SJSA1 (cell line): ENCODE data around the gene ANKRD16. TPM values are rescaled to one million over a fixed set of nuclear protein-coding genes. Genes with fewer than 3 reads are reported as not detected.
"Not testable (repeated sequence)": the region's sequence is repeated elsewhere in the genome, so short reads cannot be mapped to it uniquely, and the experiment has no call there.

Source experiments
- DNase-seq, 2 experiments: peaks; one replicate each; pipeline ENCODE4 v3.0.0-alpha.2; 2015 to 2020; ENCODE audit warnings: low spot score in 2 of 2, low read depth in 1 of 2
- H3K27ac ChIP-seq: fragments of 250-450 bp; sonication (Bioruptor Pico); 2 replicates; pipeline ENCODE4 v1.5.1; 2020; ENCODE audit warnings: mild to moderate bottlenecking, moderate library complexity
- H3K27me3 ChIP-seq: fragments of 250-450 bp; sonication (Bioruptor Pico); replicated peaks from 2 replicates; pipeline ENCODE4 v1.5.1; 2020; ENCODE audit warnings: mild to moderate bottlenecking, moderate library complexity
- H3K36me3 ChIP-seq: fragments of 250-450 bp; sonication (Bioruptor Pico); 2 replicates; pipeline ENCODE4 v1.5.1; 2020; ENCODE audit warnings: mild to moderate bottlenecking
- H3K4me1 ChIP-seq: fragments of 250-450 bp; sonication (Bioruptor Pico); replicated peaks from 2 replicates; pipeline ENCODE4 v1.6.1; 2021; ENCODE audit warnings: mild to moderate bottlenecking
- H3K4me3 ChIP-seq: fragments of 250-450 bp; sonication (Bioruptor Pico); 2 replicates; pipeline ENCODE4 v1.5.1; 2020; ENCODE audit warnings: mild to moderate bottlenecking
- H3K9me3 ChIP-seq: fragments of 250-450 bp; sonication (Bioruptor Pico); replicated peaks from 2 replicates; pipeline ENCODE4 v1.5.1; 2020; ENCODE audit warnings: mild to moderate bottlenecking
- total RNA-seq: library from RNA; depleted of rRNA; stranded (reverse); fragments of >200 nt; shearing (Covaris generic); gene quantifications from 2 replicates; pipeline ENCODE4 v1.2.3, GENCODE V29; 2014

Gene ANKRD16
- total RNA-seq, 1 experiment from 2014 or later, result 7.7 TPM

GRCh38 chr10:5915451-5915850 lies 25.8 kb upstream of the ANKRD16 start:
- no peak overlapping the region for H3K27ac ChIP-seq
- DNase-seq, result no peak
- no peaks in the 10 kb centered on the region for H3K9me3 ChIP-seq
- no peaks in the 10 kb centered on the region for H3K27me3 ChIP-seq
- H3K36me3 ChIP-seq, result peaks cover 86% of the 10 kb centered on the region
- no peaks in the 10 kb centered on the region for H3K4me1 ChIP-seq
- no peak overlapping the region for H3K4me3 ChIP-seq

- H3K27ac ChIP-seq, result no peak overlapping the region
- no peaks in the 10 kb centered on the region for H3K9me3 ChIP-seq
- H3K27me3 ChIP-seq, result no peaks in the 10 kb centered on the region
- no peak overlapping the region for H3K4me3 ChIP-seq
- peaks cover 89% of the 10 kb centered on the region for H3K36me3 ChIP-seq
- no peak for DNase-seq
- no peaks in the 10 kb centered on the region for H3K4me1 ChIP-seq
Observed at GRCh38 chr10:5913736-5914135, 24.0 kb upstream of the ANKRD16 start.

DNA sequence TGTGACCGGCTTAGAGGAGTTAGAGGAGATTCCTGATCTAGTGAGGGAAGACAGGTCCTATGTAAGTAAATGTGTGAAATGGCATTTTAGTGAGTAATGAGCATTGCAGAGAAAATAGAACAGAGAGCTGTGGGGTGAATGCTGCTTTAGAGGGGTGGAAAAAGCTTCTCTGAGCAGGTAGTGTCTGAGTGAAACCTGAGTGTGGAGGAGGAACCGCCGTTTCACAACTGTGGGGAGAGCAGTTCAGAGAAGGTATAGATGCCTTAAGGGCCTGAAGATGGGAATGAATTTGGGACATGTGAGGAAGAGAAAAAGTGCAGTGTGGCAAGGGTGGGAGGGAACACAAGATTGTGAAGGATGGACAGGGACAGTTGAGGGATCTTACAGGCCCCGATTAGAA lies 22.0 kb upstream of the ANKRD16 start:
- no peak overlapping the region for H3K27ac ChIP-seq
- H3K4me1 ChIP-seq, result no peaks in the 10 kb centered on the region
- H3K36me3 ChIP-seq, result peaks cover 85% of the 10 kb centered on the region
- no peak for DNase-seq
- H3K9me3 ChIP-seq, result no peaks in the 10 kb centered on the region
- no peak overlapping the region for H3K4me3 ChIP-seq
- no peaks in the 10 kb centered on the region for H3K27me3 ChIP-seq

- Histone ChIP-seq H3K4me1 (no peaks in the 10 kb centered on the region), H3K4me3 (no peak overlapping the region), H3K27ac (no peak overlapping the region), H3K36me3 (peaks cover 86% of the 10 kb centered on the region), H3K27me3 (no peaks in the 10 kb centered on the region), H3K9me3 (no peaks in the 10 kb centered on the region)
- no peak for DNase-seq
Observed at GRCh38 chr10:5910323-5911100, 20.8 kb upstream of the ANKRD16 start.

GRCh38 chr10:5908676-5909075 lies 19.0 kb upstream of the ANKRD16 start:
- H3K4me1 ChIP-seq, DNase-seq, H3K9me3 ChIP-seq, H3K4me3 ChIP-seq, H3K27ac ChIP-seq, H3K27me3 ChIP-seq: not testable (repeated sequence)
- peaks cover 68% of the 10 kb centered on the region for H3K36me3 ChIP-seq

GRCh38 chr10:5906651-5907050 lies 17.0 kb upstream of the ANKRD16 start:
- Histone ChIP-seq H3K36me3 (peaks cover 52% of the 10 kb centered on the region), H3K27me3 (no peaks in the 10 kb centered on the region), H3K27ac (no peak overlapping the region), H3K9me3 (no peaks in the 10 kb centered on the region), H3K4me1 (no peaks in the 10 kb centered on the region), H3K4me3 (no peak overlapping the region)
- DNase-seq, result no peak

GRCh38 chr10:5905854-5906507 lies 16.3 kb upstream of the ANKRD16 start:
- no peaks in the 10 kb centered on the region for H3K4me1 ChIP-seq
- no peaks in the 10 kb centered on the region for H3K9me3 ChIP-seq
- H3K27me3 ChIP-seq, result no peaks in the 10 kb centered on the region
- DNase-seq, result no peak
- no peak overlapping the region for H3K4me3 ChIP-seq
- H3K36me3 ChIP-seq, result peaks cover 45% of the 10 kb centered on the region
- H3K27ac ChIP-seq, result no peak overlapping the region

DNA sequence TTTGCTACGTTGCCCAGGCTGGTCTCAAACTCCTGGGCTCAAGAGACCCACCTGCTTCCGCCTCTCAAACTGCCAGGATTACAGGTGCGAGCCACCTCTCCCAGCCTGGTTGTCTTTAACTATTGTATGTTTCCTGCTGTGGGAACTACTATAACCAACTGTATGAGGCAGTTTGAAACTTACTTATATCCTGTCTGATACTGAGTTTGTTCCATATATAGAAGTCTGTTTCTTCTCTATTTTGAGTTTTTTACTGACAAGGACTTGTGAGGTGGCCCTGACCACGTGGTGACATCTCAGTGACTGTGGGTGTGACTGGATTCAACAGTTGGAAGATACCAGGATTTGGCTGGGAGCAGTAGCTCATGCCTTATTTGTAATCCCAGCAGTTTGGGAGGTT lies 14.5 kb upstream of the ANKRD16 start:
- DNase-seq, result no peak
- H3K27ac ChIP-seq, result no peak overlapping the region
- H3K27me3 ChIP-seq, result no peaks in the 10 kb centered on the region
- H3K4me1 ChIP-seq, result no peaks in the 10 kb centered on the region
- no peak overlapping the region for H3K4me3 ChIP-seq
- peaks cover 28% of the 10 kb centered on the region for H3K36me3 ChIP-seq
- H3K9me3 ChIP-seq, result no peaks in the 10 kb centered on the region

GRCh38 chr10:5903563-5903962 lies 13.9 kb upstream of the ANKRD16 start:
- H3K9me3 ChIP-seq, result no peaks in the 10 kb centered on the region
- H3K36me3 ChIP-seq, result peaks cover 21% of the 10 kb centered on the region
- DNase-seq, result no peak
- no peaks in the 10 kb centered on the region for H3K4me1 ChIP-seq
- H3K27ac ChIP-seq, result no peak overlapping the region
- no peak overlapping the region for H3K4me3 ChIP-seq
- H3K27me3 ChIP-seq, result no peaks in the 10 kb centered on the region

GRCh38 chr10:5902511-5903274 lies 13.0 kb upstream of the ANKRD16 start:
- no peak for DNase-seq
- no peaks in the 10 kb centered on the region for H3K9me3 ChIP-seq
- peaks cover 19% of the 10 kb centered on the region for H3K36me3 ChIP-seq
- no peaks in the 10 kb centered on the region for H3K4me1 ChIP-seq
- H3K4me3 ChIP-seq, result no peak overlapping the region
- H3K27me3 ChIP-seq, result no peaks in the 10 kb centered on the region
- no peak overlapping the region for H3K27ac ChIP-seq

- Histone ChIP-seq H3K27ac (no peak overlapping the region), H3K27me3 (no peaks in the 10 kb centered on the region), H3K4me1 (no peaks in the 10 kb centered on the region)
Observed at GRCh38 chr10:5900247-5900646, 10.6 kb upstream of the ANKRD16 start.

DNA sequence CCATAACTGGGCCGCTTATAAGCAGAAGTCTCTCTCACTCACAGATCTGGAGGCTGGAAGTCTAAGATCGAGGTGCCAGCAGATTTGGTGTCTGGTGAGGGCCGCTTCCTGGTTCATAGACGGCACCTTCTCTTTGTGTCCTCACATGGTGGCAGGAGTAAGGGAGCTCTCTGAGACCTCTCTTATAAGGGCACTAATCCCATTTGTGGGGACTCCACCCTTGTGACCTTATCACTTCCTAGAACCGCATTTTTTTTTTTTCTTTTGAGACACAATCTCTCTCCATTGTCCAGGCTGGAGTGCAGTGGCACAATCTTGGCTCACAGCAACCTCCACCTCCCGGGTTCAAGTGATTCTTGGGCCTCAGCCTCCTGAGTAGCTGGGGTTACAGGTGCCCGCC lies 8.5 kb upstream of the ANKRD16 start:
- DNase-seq, result no peak
- H3K36me3 ChIP-seq, result peaks cover 47% of the 10 kb centered on the region

More at GRCh38 chr10:5900247-5900646, 10.6 kb upstream of the ANKRD16 start:
- no peak overlapping the region for H3K4me3 ChIP-seq
- H3K36me3 ChIP-seq, result peaks cover 26% of the 10 kb centered on the region
- no peak for DNase-seq
- H3K9me3 ChIP-seq, result no peaks in the 10 kb centered on the region

DNA sequence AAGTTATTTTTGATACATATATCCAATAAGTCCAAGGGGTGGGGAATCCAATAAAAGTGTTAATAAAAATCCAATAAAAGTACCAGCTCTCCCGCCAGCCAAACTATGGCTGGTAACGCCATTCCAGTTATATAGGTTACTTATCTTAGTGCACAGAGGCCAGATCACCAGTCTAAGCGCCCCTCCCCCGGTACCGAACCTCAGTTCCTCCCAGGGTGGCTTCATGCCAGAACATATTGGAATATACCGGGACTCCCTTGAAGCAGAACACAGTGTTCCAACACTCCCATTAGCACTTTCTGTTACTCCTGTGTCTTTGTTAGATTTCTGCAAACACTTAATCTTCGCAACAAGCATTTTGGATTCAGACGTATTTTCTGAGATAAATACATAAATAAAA lies 7.8 kb upstream of the ANKRD16 start:
- no peaks in the 10 kb centered on the region for H3K4me1 ChIP-seq
- no peak overlapping the region for H3K4me3 ChIP-seq
- H3K27me3 ChIP-seq, result no peaks in the 10 kb centered on the region
- H3K27ac ChIP-seq, result no peak overlapping the region
- no peaks in the 10 kb centered on the region for H3K9me3 ChIP-seq
- DNase-seq, result no peak
- H3K36me3 ChIP-seq, result peaks cover 53% of the 10 kb centered on the region

More for the DNA sequence above, 8.5 kb upstream of the ANKRD16 start:
- no peak overlapping the region for H3K27ac ChIP-seq
- no peaks in the 10 kb centered on the region for H3K4me1 ChIP-seq
- no peaks in the 10 kb centered on the region for H3K27me3 ChIP-seq
- no peak overlapping the region for H3K4me3 ChIP-seq
- no peaks in the 10 kb centered on the region for H3K9me3 ChIP-seq

- Histone ChIP-seq H3K36me3 (peaks cover 58% of the 10 kb centered on the region), H3K9me3 (no peaks in the 10 kb centered on the region), H3K4me3 (no peak overlapping the region), H3K4me1 (no peaks in the 10 kb centered on the region), H3K27me3 (no peaks in the 10 kb centered on the region), H3K27ac (no peak overlapping the region)
- DNase-seq, result no peak
Observed at GRCh38 chr10:5897053-5897340, 7.3 kb upstream of the ANKRD16 start.
